GM19043 (cell line): Measurements from ENCODE around the gene SLC12A3.

Experiments used
- ATAC-seq: cut with Tn5 transposase; IDR thresholded peaks from one replicate; pipeline ENCODE4 v1.9.1; 2021; ENCODE audit warnings: low read depth; ENCODE audit not compliant: unreplicated experiment

The SLC12A3 gene

GRCh38 chr16:56847173-56847910 is 17.7 kb upstream of the SLC12A3 start:
- ATAC-seq, result no peak

GRCh38 chr16:56848029-56848936 is 16.7 kb upstream of the SLC12A3 start:
- ATAC-seq, result no peak

- ATAC-seq, result no peak
Measured at GRCh38 chr16:56848955-56849689, 15.9 kb upstream of the SLC12A3 start.

- ATAC-seq, result no peak
Measured at GRCh38 chr16:56849690-56850680, 15.0 kb upstream of the SLC12A3 start.

GRCh38 chr16:56851671-56852400 is 13.2 kb upstream of the SLC12A3 start:
- no peak for ATAC-seq

- no peak for ATAC-seq
Measured at GRCh38 chr16:56852401-56852730, 12.6 kb upstream of the SLC12A3 start.

GRCh38 chr16:56852968-56853367 is 12.0 kb upstream of the SLC12A3 start:
- no peak for ATAC-seq

GRCh38 chr16:56855201-56855600 is 9.8 kb upstream of the SLC12A3 start:
- ATAC-seq, result no peak

- ATAC-seq, result no peak
Measured at GRCh38 chr16:56855946-56856345, 9.1 kb upstream of the SLC12A3 start.

GRCh38 chr16:56856876-56857447 is 8.0 kb upstream of the SLC12A3 start:
- no peak for ATAC-seq

- no peak for ATAC-seq
Measured at GRCh38 chr16:56858374-56858773, 6.6 kb upstream of the SLC12A3 start.

- no peak for ATAC-seq
Measured at GRCh38 chr16:56859636-56860035, 5.4 kb upstream of the SLC12A3 start.

GRCh38 chr16:56860226-56861020 is 4.6 kb upstream of the SLC12A3 start:
- peak; percentile 84 for ATAC-seq

- ATAC-seq, result peak; percentile 11
Measured at GRCh38 chr16:56861092-56861610, 3.9 kb upstream of the SLC12A3 start.

- no peak for ATAC-seq
Measured at GRCh38 chr16:56861756-56862155, 3.3 kb upstream of the SLC12A3 start.

GRCh38 chr16:56862776-56863175 is 2.2 kb upstream of the SLC12A3 start:
- ATAC-seq, result no peak

- no peak for ATAC-seq
Measured at GRCh38 chr16:56865394-56866062, 521 bp downstream of the SLC12A3 start.
